ENCODE results near the gene ARHGAP12.

ARHGAP12 gene

DNA sequence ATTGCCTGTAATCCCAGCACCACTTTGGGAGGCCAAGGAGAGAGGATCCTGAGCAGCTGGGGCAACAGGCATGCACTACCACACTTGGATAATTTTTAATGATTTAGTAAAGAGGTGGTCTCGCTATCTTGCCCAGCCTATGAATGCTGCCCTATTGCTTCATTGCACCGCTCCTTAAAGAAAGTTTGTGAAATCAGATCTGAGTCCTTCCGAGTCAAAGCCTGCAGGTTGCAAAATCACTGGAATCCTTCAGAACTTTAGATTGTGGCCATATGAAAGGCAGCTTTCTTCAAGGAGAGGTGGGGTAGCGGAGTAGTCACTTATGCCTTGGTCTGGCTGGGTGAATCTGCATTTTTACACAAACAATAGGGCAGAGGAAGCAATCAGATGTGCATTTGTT, 166.3 kb downstream of the ARHGAP12 start:
- no peak for DNase-seq

DNA sequence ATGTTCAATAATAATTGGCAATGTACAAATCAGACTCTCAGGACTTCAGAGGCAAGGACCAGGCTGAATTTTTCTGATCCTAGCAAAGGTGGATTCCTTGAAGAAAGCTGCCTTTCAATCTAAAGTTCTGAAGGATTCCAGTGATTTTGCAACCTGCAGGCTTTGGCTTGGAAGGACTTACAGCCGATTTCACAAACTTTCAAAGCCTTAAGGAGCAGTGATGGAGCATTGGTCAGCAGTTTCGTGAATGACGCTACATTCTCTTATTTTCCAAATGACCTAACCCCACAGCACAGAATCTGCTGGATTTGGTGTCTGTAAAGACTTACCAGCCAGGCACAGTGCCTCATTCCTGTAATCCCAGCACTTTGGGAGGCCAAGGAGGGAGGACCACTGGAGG, 167.5 kb downstream of the ARHGAP12 start:
- DNase-seq: no peak

DNA sequence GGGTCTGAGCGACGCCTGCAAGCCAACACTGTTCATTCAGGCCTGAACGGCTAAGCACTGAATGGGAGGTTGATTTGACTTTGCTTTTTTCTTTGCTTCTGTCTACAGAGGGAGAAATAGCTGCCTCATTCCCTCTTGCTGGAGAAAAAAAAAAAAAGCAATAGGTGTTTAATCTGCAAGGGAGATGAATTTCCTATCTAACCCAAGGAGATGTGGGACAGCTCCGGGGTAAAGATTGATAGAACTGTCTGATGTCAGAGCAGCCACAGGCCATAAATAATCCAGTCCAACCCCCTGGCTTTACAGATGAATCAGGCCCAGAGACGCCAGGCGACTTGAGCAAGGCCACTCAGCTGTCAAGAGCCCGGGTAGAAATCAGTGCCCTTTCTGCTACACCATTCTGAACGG, 168.0 kb downstream of the ARHGAP12 start:
- DNase-seq: no peak

DNA sequence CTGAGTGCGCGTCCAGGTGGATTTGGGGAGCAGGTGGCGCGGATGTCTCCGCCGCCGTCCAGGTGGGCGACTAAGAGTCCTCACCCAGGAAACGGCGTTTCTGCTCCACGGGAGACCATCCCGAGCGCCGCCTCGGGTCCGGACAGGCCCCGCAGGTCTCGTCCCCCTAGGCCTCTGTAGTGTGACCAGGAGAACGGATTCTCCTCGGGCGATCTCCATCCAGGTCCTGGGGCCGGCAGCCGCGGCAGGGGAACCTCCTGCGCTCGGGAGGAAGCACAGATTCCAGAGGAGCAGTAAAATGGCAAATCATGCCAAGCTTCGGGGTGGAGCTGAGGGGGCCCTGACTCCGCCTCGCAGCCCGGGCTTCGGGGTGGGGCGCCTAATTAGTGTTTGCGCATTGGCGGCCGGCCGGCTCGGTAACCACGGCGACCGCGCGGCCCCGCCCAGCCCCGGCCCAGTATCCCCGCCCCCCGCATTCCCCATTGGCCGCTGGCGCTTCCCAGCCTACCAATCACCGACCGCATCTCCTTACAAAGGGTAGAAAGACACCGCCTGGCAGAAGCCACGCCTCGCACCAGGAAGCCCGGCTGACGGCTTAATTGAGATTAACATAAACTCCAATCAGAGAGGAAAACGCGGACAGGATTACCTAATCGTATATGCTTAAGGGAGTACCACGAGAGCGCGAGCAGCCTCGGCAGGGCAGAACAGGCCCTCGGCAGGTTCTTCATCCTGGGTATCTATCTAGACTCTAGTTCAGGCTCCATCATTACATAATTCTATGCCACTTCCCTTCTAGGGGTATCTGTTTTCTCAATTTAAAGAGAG, 168.6 kb downstream of the ARHGAP12 start:
- peak; percentile 97 for DNase-seq

DNA sequence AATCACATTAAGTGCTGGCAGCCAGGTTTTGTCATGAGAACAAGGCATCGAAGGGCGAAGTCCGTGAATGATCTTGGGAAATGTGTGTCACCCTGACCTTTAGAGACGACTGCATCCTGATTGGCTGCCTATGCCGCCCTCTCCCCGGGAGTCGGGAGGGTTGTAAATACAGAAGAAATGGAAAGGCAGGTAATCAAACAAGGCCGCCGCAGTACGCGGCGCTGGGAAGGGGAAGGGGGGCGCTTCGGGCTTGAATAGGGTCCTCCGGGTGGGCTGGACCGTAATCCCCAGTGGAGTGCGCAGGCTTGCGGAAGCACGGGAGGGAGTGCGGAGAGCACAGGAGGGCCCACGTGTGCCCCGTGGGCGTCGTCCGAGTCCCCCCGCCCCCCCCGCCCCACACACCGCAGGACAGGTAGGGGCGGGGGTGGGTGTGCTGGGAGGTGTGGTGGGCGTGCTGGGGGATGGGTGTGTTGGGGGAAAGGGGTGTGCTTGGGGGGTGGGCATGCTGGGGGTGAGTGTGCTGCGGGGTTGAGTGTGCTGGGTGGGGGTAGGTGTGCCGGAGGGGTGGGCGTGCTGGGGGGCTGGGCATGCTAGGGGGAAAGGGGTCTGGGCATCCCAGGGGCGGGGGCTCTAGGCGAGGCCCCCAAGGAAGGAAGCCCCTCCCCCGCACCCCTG, 169.4 kb downstream of the ARHGAP12 start:
- DNase-seq: peak; percentile 68

GRCh38 chr10:31758495-31758894, 170.1 kb downstream of the ARHGAP12 start:
- DNase-seq: no peak

DNA sequence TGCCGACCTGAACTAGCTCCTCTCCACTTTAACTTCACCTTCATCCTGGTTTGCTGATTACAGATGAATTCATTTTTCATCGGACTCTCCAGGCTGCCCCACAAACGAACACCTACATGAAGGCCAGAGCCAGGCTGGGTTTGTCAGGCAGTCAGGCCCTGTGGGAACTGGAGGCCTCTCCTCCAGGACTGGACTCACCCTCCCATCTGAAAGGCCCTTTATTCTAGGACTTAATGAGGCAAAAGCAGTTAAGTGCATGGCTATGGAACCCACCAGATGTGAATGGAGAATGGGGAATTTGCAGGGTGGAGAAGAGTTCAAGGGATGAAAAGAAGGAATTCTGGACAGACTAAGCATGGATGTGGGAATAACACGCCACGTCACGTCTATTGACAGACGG, 170.8 kb downstream of the ARHGAP12 start:
- no peak for DNase-seq

DNA sequence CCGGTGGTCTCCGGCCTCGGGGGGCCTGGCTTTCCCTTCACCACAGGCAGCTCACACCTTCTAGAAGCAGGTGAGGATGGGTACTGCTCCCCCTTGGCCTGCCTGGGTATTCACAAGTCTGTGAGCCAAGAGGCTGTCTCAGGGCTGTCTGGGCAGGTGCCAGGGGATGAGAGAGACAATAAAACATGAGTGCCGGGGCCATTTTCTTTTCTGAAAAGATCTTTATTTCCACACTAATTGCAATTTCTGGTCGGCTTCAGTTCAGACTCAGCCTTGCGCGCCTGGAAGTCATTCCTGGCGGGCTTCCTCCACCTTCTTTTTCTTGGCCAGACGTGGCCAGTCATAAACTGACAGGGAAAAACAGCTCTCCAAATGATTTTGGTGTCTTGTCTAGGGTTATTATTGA, 171.2 kb downstream of the ARHGAP12 start:
- no peak for DNase-seq

DNA sequence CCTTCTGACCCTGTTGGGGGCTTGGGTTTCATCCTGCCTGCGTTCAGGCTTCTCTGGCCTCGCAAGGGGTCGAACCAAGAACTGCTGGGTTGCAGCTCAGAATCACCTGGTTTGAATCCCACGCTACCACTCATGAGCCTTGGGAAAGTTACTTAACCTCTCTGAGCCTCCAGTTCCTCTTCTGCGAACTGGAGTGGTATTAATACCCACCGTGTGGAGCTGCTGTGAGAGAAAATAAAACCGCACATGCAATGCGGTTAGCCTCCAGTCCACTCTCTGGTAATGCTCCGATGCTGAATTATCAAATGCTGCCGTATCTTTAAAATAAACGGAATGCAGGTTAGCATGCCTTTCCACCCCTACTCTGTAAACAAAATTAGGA, 171.9 kb downstream of the ARHGAP12 start:
- no peak for DNase-seq

DNA sequence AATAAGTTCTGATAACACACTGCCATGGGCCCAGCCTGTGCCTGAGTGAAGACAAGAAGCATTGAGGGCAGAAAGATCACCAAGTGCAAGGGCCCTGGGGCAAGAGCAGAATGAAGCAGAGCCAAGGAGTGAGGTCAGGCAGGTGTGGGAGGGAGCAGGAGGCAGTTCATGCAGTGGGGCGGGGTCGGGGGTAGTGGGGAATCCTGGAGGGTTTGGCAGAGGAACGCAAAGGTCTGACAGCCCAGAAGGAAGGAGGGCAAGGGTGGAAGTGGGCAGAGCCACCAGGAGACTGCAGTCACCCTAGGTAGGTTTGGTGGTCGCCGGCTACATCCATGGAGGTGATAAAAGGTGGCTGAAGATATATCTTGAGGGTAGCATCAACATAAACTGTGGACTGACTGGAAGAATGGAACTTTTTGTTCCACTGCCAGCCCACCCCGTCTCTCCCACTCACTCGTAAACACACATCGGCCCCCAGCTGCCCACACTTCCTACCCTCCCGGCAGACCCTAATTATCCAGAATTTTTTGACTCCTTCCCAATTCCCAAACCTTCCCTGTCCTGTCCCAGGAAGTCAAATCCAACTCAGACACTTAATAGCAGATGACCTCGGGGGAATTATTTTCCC, 172.4 kb downstream of the ARHGAP12 start:
- no peak for DNase-seq
